Parietal lobe (tissue), 1 donor: Measurements from ENCODE around the gene DOCK6. TPM values are rescaled to one million over a fixed set of nuclear protein-coding genes. Genes with fewer than 3 reads are reported as not detected.

Experiments used
- total RNA-seq: library from RNA; depleted of rRNA; stranded (reverse); fragments of >200 nt; gene quantifications from one replicate; pipeline ENCODE4 v1.2.3, GENCODE V29; 2014

The DOCK6 gene
- 5.9 TPM for total RNA-seq

GRCh38 chr19:11261971-11262839 lies at the start of gene DOCK6:
Gene DOCK6 (minus strand): TSS chr19:11262524. CDS start chr19:11262440, 84 bp downstream.

GRCh38 chr19:11295665-11296245 lies 33.4 kb upstream of the DOCK6 start, which contains the start of gene TSPAN16:
Gene TSPAN16 (plus strand): TSS chr19:11296160. CDS start chr19:11296298, 138 bp downstream.

GRCh38 chr19:11239377-11240000 lies 22.8 kb downstream of the DOCK6 start, which contains the start of gene ANGPTL8:
Gene ANGPTL8 (plus strand): TSS chr19:11239619. CDS start chr19:11239638, 19 bp downstream.

GRCh38 chr19:11197291-11198174 lies 64.8 kb downstream of the DOCK6 start, which contains the start of gene KANK2:
Gene KANK2 (minus strand): TSS chr19:11197545. CDS start chr19:11194511, 3,034 bp downstream.

GRCh38 chr19:11155373-11156120 lies 106.8 kb downstream of the DOCK6 start, which contains the start of gene SPC24:
Gene SPC24 (minus strand): TSS chr19:11155782. CDS start chr19:11155776, 6 bp downstream.

Other genes starting within 250 kb of the DOCK6 start
- gene LDLR, start 173.1 kb downstream of the DOCK6 start, total RNA-seq, result 37.9 TPM
- gene SPC24, start 106.7 kb downstream of the DOCK6 start, total RNA-seq, result 7.8 TPM
- 3.4 TPM for gene KANK2, start 65.0 kb downstream of the DOCK6 start, total RNA-seq
- gene ANGPTL8, start 22.9 kb downstream of the DOCK6 start, total RNA-seq, result not detected
- not detected for gene TSPAN16, start 33.6 kb upstream of the DOCK6 start, total RNA-seq
- gene RAB3D, start 77.1 kb upstream of the DOCK6 start, total RNA-seq, result 18.2 TPM
- 23.5 TPM for gene TMEM205, start 83.7 kb upstream of the DOCK6 start, total RNA-seq
- 6.3 TPM for gene CCDC159, start 84.0 kb upstream of the DOCK6 start, total RNA-seq
- 48.5 TPM for gene PLPPR2, start 92.9 kb upstream of the DOCK6 start, total RNA-seq
- 0.94 TPM for gene SWSAP1, start 112.1 kb upstream of the DOCK6 start, total RNA-seq
- gene EPOR, start 121.8 kb upstream of the DOCK6 start, total RNA-seq, result 5.0 TPM
- not detected for gene RGL3, start 156.8 kb upstream of the DOCK6 start, total RNA-seq
- 0.63 TPM for gene ODAD3, start 172.6 kb upstream of the DOCK6 start, total RNA-seq
- 88.0 TPM for gene PRKCSH, start 173.1 kb upstream of the DOCK6 start, total RNA-seq
- 198 TPM for gene ELAVL3, start 218.5 kb upstream of the DOCK6 start, total RNA-seq
- gene ZNF653, start 243.3 kb upstream of the DOCK6 start, total RNA-seq, result 17.8 TPM